ENCODE results near the gene KRTAP10-3. TPM values are rescaled to one million over a fixed set of nuclear protein-coding genes. Genes with fewer than 3 reads are reported as not detected.
"Not testable (repeated sequence)": the region's sequence is repeated elsewhere in the genome, so short reads cannot be mapped to it uniquely, and the experiment has no call there.

KRTAP10-3 gene
- polyA plus RNA-seq, 2 of the 4 experiments (the other 2 are of a cell fraction), result not detected

DNA sequence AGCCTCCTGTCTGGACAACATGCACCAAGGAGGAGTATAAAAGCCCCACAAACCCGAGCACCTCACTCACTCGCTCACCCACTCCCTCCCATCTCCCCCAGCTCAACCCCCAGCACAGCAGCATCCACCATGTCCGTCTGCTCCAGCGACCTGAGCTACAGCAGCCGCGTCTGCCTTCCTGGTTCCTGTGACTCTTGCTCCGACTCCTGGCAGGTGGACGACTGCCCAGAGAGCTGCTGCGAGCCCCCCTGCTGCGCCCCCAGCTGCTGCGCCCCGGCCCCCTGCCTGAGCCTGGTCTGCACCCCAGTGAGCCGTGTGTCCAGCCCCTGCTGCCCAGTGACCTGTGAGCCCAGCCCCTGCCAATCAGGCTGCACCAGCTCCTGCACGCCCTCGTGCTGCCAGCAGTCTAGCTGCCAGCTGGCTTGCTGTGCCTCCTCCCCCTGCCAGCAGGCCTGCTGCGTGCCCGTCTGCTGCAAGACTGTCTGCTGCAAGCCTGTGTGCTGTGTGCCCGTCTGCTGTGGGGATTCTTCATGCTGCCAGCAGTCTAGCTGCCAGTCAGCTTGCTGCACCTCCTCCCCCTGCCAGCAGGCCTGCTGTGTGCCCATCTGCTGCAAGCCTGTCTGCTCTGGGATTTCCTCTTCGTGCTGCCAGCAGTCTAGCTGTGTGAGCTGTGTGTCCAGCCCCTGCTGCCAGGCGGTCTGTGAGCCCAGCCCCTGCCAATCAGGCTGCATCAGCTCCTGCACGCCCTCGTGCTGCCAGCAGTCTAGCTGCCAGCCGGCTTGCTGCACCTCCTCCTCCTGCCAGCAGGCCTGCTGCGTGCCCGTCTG lies 15.2 kb upstream of the KRTAP10-3 start, which contains the start of gene KRTAP10-4:
Gene KRTAP10-4, plus strand, starts transcription at position 100 of the 827 bp plus-strand sequence. Its CDS starts 30 bp downstream, at position 130.
- WGBS (ENCODE audit: missing lambda C conversion rate), result 21% methylated on average over 2 of the region's 25 CpGs
- CTCF ChIA-PET, result interaction anchor here (0.7 to 0.9 kb wide), 2 partner anchors 23 to 64 kb away, joined by 3 to 4 read pairs; no protein-coding TSS in a partner anchor
- FAIRE-seq; ATAC-seq; H3K4me2 ChIP-seq; H3K4me1 ChIP-seq; POLR2A ChIA-PET; DNase-seq (ENCODE audit: low read depth in 1 of 2, low spot score in 1 of 2); H3K27ac ChIP-seq; H3K4me3 ChIP-seq: not testable (repeated sequence)
- H3K9me3 ChIP-seq, result peaks cover 15% of the 10 kb centered on the region

DNA sequence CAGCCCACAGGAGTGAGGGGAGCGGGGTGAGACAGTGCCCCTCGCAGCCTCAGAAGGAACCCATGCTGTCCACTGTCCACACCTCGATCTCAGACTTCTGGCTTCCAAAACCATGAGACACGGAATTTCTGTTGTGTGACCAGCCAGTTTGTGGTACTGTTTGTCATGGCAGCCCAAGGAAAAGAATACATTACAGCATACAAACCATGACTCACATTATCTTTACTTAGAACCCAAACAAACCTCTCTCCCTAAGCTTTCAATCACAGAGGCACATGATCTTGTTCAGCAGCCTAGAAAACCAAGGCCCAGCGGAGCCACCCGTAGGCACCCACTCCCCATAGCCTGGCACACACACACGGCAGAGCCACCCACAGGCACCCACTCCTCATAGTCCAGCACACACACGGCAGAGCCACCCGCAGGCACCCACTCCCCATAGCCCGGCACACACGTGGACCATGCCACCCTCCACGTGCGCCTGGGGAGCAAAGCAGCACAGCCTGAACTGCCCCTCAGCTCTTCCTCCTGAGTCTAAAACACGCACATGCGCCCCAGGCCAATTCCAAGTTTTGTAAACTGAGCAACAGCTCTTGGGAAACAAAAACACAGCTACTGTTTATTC lies 14.5 kb upstream of the KRTAP10-3 start:
- POLR2A ChIA-PET, result no interaction called here
- WGBS (ENCODE audit: missing lambda C conversion rate), result 46% methylated on average over 8 of the region's 15 CpGs

DNA sequence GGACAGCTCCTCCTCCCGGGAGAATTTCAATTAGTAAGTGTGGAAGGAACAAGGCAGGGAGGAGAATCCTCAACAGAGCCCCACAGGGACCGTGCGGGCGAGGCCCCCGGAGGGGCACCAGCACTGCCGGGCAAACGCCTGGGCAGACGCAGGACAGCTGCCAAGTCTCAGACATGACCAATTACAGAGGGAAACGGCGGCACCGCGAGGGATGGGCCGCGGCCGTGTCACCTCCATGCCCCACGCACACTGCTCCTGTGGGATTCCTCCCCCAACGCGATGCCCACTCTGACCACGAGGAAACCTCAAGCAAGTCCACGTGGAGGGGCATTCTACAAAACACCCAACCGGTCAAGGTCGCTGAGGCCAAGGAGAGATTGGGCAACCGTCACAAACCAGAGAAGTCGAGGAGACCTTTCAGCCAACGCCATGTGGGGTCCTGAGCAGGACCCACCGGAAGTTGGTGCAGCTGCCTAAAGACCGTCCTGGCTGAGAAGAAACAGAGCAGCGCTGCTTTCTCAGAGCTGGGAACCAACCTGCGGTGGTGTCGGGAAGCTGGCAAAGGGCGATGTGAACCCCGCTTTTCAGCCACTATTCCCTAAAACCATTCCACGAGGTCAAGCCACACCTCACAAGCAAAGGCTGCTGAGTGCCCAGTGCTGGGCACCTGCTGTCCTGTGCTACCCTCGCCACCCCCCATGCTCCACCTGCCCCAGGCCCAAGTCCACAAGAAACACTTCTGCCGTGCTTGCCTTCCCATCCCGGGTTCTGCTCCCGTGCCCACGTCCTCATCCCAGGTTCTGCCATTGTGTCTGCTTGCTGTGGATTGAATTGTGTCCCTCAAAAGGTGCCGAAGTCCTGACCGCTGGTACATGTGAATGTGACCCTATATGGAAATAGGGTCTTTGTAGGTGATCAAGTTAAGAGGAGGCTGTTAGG lies 13.5 kb upstream of the KRTAP10-3 start:
- ChIA-PET CTCF (no interaction called here), POLR2A (no interaction called here)
- Histone ChIP-seq H3K27ac (no peak overlapping the region), H3K4me3 (no peak overlapping the region), H3K4me1 (no peaks in the 10 kb centered on the region), H3K9me3 (peaks cover 12% of the 10 kb centered on the region), H3K4me2 (no peak overlapping the region)
- ATAC-seq, result no peak
- WGBS (ENCODE audit: missing lambda C conversion rate), result 79% methylated on average over 28 of the region's 40 CpGs
- no peak for TF ChIP-seq GATA3 (IDR thresholded peaks at IDR 0.05; ENCODE audit: borderline replicate concordance)
- TF ChIP-seq HEYL (CRISPR knock-in tag; IDR thresholded peaks at IDR 0.05), result no peak
- TF ChIP-seq, protein P1, sequence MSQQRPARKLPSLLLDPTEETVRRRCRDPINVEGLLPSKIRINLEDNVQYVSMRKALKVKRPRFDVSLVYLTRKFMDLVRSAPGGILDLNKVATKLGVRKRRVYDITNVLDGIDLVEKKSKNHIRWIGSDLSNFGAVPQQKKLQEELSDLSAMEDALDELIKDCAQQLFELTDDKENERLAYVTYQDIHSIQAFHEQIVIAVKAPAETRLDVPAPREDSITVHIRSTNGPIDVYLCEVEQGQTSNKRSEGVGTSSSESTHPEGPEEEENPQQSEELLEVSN (IDR thresholded peaks at IDR 0.05; ENCODE audit: borderline replicate concordance, low read depth), result no peak
- FAIRE-seq, result no peak
- DNase-seq (ENCODE audit: low read depth in 1 of 2, low spot score in 1 of 2), result no peak

More for the DNA sequence above, 14.5 kb upstream of the KRTAP10-3 start:
- CTCF ChIA-PET, result interaction anchor here (0.7 kb wide), 1 partner anchor 63 kb away, joined by 3 read pairs; no protein-coding TSS in a partner anchor
- Histone ChIP-seq H3K4me3 (no peak overlapping the region), H3K4me2 (no peak overlapping the region), H3K9me3 (peaks cover 15% of the 10 kb centered on the region), H3K4me1 (no peaks in the 10 kb centered on the region), H3K27ac (no peak overlapping the region)
- DNase-seq (ENCODE audit: low read depth in 1 of 2, low spot score in 1 of 2), result peak in 1 of 2 experiments; percentile 12
- FAIRE-seq, result no peak
- ATAC-seq, result peak; percentile 44 to 48; a peak in 3 of 6 replicates
- TF ChIP-seq, protein P1 (IDR thresholded peaks at IDR 0.05; ENCODE audit: borderline replicate concordance, low read depth), result no peak
- TF ChIP-seq RCOR1 (IDR thresholded peaks at IDR 0.05; ENCODE audit: low read depth, low read length) (no peak), SREBF2 (IDR thresholded peaks at IDR 0.05) (no peak), ZSCAN20 (CRISPR knock-in tag; IDR thresholded peaks at IDR 0.05) (no peak), HOXA7 (CRISPR knock-in tag; IDR thresholded peaks at IDR 0.05) (no peak), CBX2 (IDR thresholded peaks at IDR 0.05; ENCODE audit: borderline replicate concordance, low read depth) (no peak), JUN (IDR thresholded peaks at IDR 0.05) (no peak)
- TF ChIP-seq, protein P2, sequence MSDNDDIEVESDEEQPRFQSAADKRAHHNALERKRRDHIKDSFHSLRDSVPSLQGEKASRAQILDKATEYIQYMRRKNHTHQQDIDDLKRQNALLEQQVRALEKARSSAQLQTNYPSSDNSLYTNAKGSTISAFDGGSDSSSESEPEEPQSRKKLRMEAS (IDR thresholded peaks at IDR 0.05), result no peak
- TF ChIP-seq, protein P3, sequence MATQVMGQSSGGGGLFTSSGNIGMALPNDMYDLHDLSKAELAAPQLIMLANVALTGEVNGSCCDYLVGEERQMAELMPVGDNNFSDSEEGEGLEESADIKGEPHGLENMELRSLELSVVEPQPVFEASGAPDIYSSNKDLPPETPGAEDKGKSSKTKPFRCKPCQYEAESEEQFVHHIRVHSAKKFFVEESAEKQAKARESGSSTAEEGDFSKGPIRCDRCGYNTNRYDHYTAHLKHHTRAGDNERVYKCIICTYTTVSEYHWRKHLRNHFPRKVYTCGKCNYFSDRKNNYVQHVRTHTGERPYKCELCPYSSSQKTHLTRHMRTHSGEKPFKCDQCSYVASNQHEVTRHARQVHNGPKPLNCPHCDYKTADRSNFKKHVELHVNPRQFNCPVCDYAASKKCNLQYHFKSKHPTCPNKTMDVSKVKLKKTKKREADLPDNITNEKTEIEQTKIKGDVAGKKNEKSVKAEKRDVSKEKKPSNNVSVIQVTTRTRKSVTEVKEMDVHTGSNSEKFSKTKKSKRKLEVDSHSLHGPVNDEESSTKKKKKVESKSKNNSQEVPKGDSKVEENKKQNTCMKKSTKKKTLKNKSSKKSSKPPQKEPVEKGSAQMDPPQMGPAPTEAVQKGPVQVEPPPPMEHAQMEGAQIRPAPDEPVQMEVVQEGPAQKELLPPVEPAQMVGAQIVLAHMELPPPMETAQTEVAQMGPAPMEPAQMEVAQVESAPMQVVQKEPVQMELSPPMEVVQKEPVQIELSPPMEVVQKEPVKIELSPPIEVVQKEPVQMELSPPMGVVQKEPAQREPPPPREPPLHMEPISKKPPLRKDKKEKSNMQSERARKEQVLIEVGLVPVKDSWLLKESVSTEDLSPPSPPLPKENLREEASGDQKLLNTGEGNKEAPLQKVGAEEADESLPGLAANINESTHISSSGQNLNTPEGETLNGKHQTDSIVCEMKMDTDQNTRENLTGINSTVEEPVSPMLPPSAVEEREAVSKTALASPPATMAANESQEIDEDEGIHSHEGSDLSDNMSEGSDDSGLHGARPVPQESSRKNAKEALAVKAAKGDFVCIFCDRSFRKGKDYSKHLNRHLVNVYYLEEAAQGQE (IDR thresholded peaks at IDR 0.05), result no peak

Data from A549 (cell line).